Activated naive CD4-positive, alpha-beta T cell treated with anti-CD3 and anti-CD28 coated beads, Interleukin-2, amount 50 U/mL, for 24 hours (primary cell): ENCODE results near the gene DNAH14.

Experiments used
- H3K27ac Mint-ChIP-seq: one replicate; pipeline ENCODE4 v1.8.0; 2021; ENCODE audit warnings: mild to moderate bottlenecking, mixed read lengths
- H3K27me3 Mint-ChIP-seq: one replicate; pipeline ENCODE4 v1.8.0; 2021; ENCODE audit warnings: mixed read lengths
- H3K36me3 Mint-ChIP-seq: one replicate; pipeline ENCODE4 v1.8.0; 2021; ENCODE audit warnings: mixed read lengths
- H3K4me1 Mint-ChIP-seq: one replicate; pipeline ENCODE4 v1.8.0; 2021; ENCODE audit warnings: mixed read lengths
- H3K4me3 Mint-ChIP-seq: one replicate; pipeline ENCODE4 v1.8.0; 2021; ENCODE audit warnings: mild to moderate bottlenecking, mixed read lengths
- H3K9me3 Mint-ChIP-seq: one replicate; pipeline ENCODE4 v1.8.0; 2021; ENCODE audit warnings: mixed read lengths

Gene DNAH14

GRCh38 chr1:225448146-225448805, 518.8 kb downstream of the DNAH14 start:
- no peaks in the 10 kb centered on the region for H3K9me3 Mint-ChIP-seq
- peaks cover 65% of the 10 kb centered on the region for H3K4me1 Mint-ChIP-seq
- no peaks in the 10 kb centered on the region for H3K27me3 Mint-ChIP-seq
- no peaks in the 10 kb centered on the region for H3K36me3 Mint-ChIP-seq
- no peak overlapping the region for H3K4me3 Mint-ChIP-seq
- H3K27ac Mint-ChIP-seq = peak overlapping the region; percentile 65
